Activated CD8-positive, alpha-beta T cell treated with anti-CD3 and anti-CD28 coated beads for 36 hours (primary cell): ENCODE data around the gene SYT17. TPM values are rescaled to one million over a fixed set of nuclear protein-coding genes. Genes with fewer than 3 reads are reported as not detected.

Experiments
- ATAC-seq: fragments of 200-7000 bp; cut with Tn5 transposase; one replicate; pipeline ENCODE4 v1.10.0; 2021; ENCODE audit warnings: mild to moderate bottlenecking, moderate library complexity
- CTCF ChIA-PET: fragments of 350-600 bp; sonication (Branson Sonifier 250); formaldehyde crosslinking; loops from one replicate; lab custom pipeline; 2021; ENCODE audit warnings: antibody characterized with exemption; lab: Charles Lee
- POLR2A ChIA-PET: fragments of 350-600 bp; sonication (Branson Sonifier 250); formaldehyde crosslinking; loops from one replicate; lab custom pipeline; 2021; ENCODE audit warnings: antibody characterized with exemption; lab: Charles Lee
- DNase-seq: peaks from one replicate; pipeline ENCODE4 v3.0.0-alpha.2; 2020
- H3K27ac Mint-ChIP-seq: one replicate; pipeline ENCODE4 v1.8.0; 2021; ENCODE audit warnings: mild to moderate bottlenecking, mixed read lengths
- H3K27me3 Mint-ChIP-seq: one replicate; pipeline ENCODE4 v1.8.0; 2021; ENCODE audit warnings: mixed read lengths
- H3K36me3 Mint-ChIP-seq: one replicate; pipeline ENCODE4 v1.8.0; 2021; ENCODE audit warnings: low read depth, mixed read lengths
- H3K4me1 Mint-ChIP-seq: one replicate; pipeline ENCODE4 v1.8.0; 2021; ENCODE audit warnings: low read depth, mixed read lengths
- H3K4me3 Mint-ChIP-seq: one replicate; pipeline ENCODE4 v1.8.0; 2021; ENCODE audit warnings: mild to moderate bottlenecking, moderate library complexity, mixed read lengths
- H3K9me3 Mint-ChIP-seq: one replicate; pipeline ENCODE4 v1.8.0; 2021; ENCODE audit warnings: mixed read lengths
- intact Hi-C: fragments of 100-400 bp; cut with micrococcal nuclease; formaldehyde crosslinking; loops from one replicate; pipeline ENCODE4 v1.10.0; 2022
- total RNA-seq, 2 experiments: library from RNA; stranded (reverse); gene quantifications; one replicate each; pipeline ENCODE4 v1.2.3, GENCODE V29; 2021
- TF ChIP-seq, protein P1 (sequence below): fragments of 200-600 bp; IDR thresholded peaks from one replicate; pipeline ENCODE4 v1.8.0; 2022; ENCODE audit warnings: antibody characterized with exemption, mild to moderate bottlenecking

The SYT17 gene
- total RNA-seq, 2 experiments from 2014 or later, result 0.59 TPM; not detected in 1

DNA sequence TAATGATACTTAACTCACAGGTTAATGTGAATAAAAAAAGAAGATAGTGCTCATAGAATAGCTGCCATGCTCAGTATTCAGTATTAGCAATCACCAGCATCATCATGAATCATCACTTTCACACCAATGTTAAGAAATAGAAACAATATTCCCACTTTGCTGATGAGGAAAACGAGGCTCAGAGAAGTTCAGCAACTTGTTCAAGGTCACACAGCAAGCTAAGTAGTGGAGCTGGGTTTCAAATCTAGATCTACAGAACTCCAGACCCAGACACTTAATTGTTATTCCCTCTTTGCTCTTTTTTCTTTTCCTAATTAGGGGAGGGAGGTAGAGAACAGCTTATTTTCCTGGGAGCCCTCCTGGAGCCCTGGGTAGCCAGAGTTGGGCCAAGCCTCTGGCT lies 140.4 kb downstream of the SYT17 start:
- Mint-ChIP-seq H3K27ac (no peak overlapping the region), H3K27me3 (peaks cover 2% of the 10 kb centered on the region), H3K9me3 (no peaks in the 10 kb centered on the region), H3K36me3 (no peaks in the 10 kb centered on the region), H3K4me3 (no peak overlapping the region), H3K4me1 (no peaks in the 10 kb centered on the region)
- intact Hi-C loops, result no loop called here
- ATAC-seq (no peak), DNase-seq (no peak)
- ChIA-PET POLR2A (no interaction called here), CTCF (interaction anchor here (0.8 kb wide), 1 partner anchor 21 kb away, joined by 3 read pairs; no protein-coding TSS in a partner anchor)
- TF ChIP-seq, protein P1, sequence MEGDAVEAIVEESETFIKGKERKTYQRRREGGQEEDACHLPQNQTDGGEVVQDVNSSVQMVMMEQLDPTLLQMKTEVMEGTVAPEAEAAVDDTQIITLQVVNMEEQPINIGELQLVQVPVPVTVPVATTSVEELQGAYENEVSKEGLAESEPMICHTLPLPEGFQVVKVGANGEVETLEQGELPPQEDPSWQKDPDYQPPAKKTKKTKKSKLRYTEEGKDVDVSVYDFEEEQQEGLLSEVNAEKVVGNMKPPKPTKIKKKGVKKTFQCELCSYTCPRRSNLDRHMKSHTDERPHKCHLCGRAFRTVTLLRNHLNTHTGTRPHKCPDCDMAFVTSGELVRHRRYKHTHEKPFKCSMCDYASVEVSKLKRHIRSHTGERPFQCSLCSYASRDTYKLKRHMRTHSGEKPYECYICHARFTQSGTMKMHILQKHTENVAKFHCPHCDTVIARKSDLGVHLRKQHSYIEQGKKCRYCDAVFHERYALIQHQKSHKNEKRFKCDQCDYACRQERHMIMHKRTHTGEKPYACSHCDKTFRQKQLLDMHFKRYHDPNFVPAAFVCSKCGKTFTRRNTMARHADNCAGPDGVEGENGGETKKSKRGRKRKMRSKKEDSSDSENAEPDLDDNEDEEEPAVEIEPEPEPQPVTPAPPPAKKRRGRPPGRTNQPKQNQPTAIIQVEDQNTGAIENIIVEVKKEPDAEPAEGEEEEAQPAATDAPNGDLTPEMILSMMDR, result no peak

DNA sequence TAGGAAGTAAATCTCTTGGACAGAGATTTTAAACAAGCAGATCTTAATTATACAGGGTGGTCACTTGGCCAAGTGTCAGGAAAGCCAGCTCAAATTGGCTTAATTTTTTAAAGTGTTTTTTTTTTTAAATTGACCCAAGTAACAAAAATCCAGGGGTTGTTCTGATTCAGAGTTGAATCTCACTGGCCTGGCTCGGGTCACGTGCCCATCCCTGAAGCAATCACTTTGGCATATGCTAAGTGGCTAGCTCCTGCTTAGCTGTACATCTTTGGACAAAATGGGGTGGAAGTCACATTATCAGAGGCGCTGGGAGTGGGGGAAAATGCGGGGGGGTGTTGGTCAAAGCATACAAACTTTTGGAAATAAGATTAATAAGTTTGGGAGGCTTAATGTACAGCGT lies 141.1 kb downstream of the SYT17 start:
- Mint-ChIP-seq H3K36me3 (no peaks in the 10 kb centered on the region), H3K4me3 (no peak overlapping the region), H3K9me3 (no peaks in the 10 kb centered on the region), H3K27me3 (peaks cover 4% of the 10 kb centered on the region), H3K4me1 (no peaks in the 10 kb centered on the region), H3K27ac (no peak overlapping the region)
- DNase-seq (no peak), ATAC-seq (no peak)
- ChIA-PET CTCF (interaction anchor here (0.8 kb wide), 1 partner anchor 20 kb away, joined by 3 read pairs; no protein-coding TSS in a partner anchor), POLR2A (no interaction called here)
- TF ChIP-seq, protein P1, result no peak
- intact Hi-C loops, result no loop called here

DNA sequence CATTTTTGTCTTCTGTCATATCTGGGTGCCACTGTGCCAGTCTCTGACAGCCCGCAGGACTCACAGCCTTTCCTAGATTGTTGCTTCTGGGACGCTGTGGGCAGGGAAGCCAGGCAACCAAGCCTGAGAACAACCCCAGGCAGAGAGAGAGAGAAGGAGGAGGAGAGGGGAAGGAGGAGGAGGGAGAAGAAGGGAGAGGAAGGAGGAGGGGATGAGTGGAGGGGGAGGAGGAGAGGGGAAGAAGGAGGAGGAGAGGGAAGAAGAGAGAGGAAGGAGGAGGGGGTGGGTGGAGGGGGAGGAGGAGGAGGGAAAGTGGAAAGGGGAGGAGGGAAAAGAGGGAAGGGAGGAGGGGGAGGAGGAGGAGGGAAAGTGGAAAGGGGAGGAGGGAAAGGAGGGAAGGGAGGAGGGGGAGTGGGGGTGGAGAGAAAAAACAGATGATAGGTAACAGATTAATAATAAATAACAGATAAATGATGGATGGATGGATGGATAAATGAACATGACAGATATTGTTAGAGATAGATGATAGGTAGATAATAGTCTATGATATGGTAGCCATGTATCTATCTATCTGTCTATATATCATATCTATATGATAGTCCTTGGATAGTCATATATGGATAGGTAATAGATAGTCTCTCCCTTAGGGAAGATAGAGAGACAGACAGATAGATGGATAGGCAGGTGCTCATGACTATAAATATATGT lies 146.8 kb downstream of the SYT17 start:
- intact Hi-C loops, result no loop called here
- peaks cover 2% of the 10 kb centered on the region for H3K27me3 Mint-ChIP-seq
- TF ChIP-seq, protein P1, result no peak
- no peaks in the 10 kb centered on the region for H3K4me1 Mint-ChIP-seq
- ChIA-PET CTCF (no interaction called here), POLR2A (no interaction called here)
- ATAC-seq, result no peak
- H3K4me3 Mint-ChIP-seq, result no peak overlapping the region
- no peaks in the 10 kb centered on the region for H3K36me3 Mint-ChIP-seq
- H3K9me3 Mint-ChIP-seq, result no peaks in the 10 kb centered on the region
- no peak for DNase-seq
- H3K27ac Mint-ChIP-seq, result no peak overlapping the region

DNA sequence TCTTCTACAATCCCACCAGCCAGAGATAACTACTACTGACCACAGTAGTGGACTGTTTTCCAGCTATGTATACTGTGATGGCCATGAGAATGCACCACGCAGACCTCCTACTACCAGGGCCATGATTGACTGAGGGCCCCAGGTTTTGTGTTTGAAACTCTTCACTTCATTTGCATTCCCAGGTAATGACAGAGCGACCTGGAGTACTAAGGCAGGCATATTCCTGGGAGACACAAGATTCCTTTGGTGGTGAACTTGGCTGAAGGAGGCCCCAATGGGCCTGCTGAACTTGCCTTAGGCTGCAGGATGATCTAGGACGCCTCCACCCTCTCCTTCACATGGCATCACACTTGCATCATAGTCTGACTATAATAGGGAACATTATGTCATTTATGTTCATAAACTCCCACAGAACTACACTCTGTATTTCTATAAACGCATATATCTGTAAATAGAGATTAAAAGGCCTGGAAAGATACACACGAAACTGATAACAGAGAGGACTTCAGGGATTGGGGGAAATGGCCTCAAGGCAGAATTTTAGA lies 147.9 kb downstream of the SYT17 start:
- H3K36me3 Mint-ChIP-seq, result no peaks in the 10 kb centered on the region
- no peak for ATAC-seq
- CTCF ChIA-PET, result no interaction called here

DNA sequence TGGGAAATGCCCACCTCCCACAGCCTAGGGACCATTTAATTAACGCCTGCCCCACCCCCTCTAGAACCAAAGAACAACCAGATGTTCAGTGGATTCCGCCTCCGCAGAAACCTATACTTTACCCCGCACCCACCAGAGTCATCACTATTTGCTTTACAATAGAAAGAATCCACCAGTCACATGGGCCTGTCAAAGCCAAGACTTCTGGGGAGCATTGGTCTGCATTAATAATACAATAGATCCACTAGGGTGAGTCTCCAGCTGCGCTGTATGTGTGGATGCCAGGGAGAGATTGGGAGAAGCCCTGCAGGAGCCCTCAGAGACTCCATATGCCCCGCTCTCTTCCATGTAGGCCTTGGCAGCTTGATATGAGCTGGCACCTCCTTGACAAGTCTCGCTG lies 148.8 kb downstream of the SYT17 start:
- POLR2A ChIA-PET, result no interaction called here
- Mint-ChIP-seq H3K27ac (no peak overlapping the region), H3K27me3 (peaks cover 2% of the 10 kb centered on the region), H3K4me3 (no peak overlapping the region), H3K36me3 (no peaks in the 10 kb centered on the region), H3K9me3 (no peaks in the 10 kb centered on the region), H3K4me1 (no peaks in the 10 kb centered on the region)
- TF ChIP-seq, protein P1, result no peak
- intact Hi-C loops, result no loop called here
- DNase-seq, result no peak
- ATAC-seq, result no peak
- CTCF ChIA-PET, result interaction anchor here (1.0 kb wide), 1 partner anchor 22 kb away, joined by 3 read pairs; no protein-coding TSS in a partner anchor

More for the DNA sequence above, 147.9 kb downstream of the SYT17 start:
- POLR2A ChIA-PET, result no interaction called here
- Mint-ChIP-seq H3K27ac (no peak overlapping the region), H3K4me1 (no peaks in the 10 kb centered on the region), H3K27me3 (peaks cover 2% of the 10 kb centered on the region), H3K4me3 (no peak overlapping the region), H3K9me3 (no peaks in the 10 kb centered on the region)
- no peak for DNase-seq
- intact Hi-C loops, result no loop called here
- TF ChIP-seq, protein P1, result no peak
